Erythroblast (primary cell): ENCODE data around the gene MRPS16.

Experiments used
- GATA1 ChIP-seq: IDR thresholded peaks from 2 replicates; pipeline ENCODE4 v1.6.1; 2011; ENCODE audit warnings: low read depth, mild to moderate bottlenecking, control low read depth, low read length, moderate library complexity
- POLR2A ChIP-seq: IDR thresholded peaks from 2 replicates; pipeline ENCODE4 v1.6.1; 2011; ENCODE audit warnings: mild to moderate bottlenecking, low read length

GRCh38 chr10:73229567-73229966 lies 22.9 kb downstream of the MRPS16 start:
- TF ChIP-seq POLR2A (no peak), GATA1 (no peak)
